NCI-H345 treated with DMSO at 0.1 percent for 48 hours (cell line): ENCODE measurements around the gene PROSER2.

Experiments used
- DNase-seq: peaks from one replicate; lab custom pipeline; 2025; ENCODE audit not compliant: unreplicated experiment; lab: John Stamatoyannopoulos, UW

The PROSER2 gene, protein sequence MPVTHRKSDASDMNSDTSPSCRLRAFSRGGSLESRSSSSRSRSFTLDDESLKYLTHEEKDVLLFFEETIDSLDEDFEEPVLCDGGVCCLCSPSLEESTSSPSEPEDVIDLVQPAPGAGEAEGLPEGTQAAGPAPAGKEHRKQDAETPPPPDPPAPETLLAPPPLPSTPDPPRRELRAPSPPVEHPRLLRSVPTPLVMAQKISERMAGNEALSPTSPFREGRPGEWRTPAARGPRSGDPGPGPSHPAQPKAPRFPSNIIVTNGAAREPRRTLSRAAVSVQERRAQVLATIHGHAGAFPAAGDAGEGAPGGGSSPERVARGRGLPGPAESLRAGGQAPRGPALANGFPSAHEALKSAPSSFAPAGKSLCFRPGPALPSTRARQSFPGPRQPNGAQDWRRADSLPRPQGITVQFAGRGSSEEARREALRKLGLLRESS

DNA sequence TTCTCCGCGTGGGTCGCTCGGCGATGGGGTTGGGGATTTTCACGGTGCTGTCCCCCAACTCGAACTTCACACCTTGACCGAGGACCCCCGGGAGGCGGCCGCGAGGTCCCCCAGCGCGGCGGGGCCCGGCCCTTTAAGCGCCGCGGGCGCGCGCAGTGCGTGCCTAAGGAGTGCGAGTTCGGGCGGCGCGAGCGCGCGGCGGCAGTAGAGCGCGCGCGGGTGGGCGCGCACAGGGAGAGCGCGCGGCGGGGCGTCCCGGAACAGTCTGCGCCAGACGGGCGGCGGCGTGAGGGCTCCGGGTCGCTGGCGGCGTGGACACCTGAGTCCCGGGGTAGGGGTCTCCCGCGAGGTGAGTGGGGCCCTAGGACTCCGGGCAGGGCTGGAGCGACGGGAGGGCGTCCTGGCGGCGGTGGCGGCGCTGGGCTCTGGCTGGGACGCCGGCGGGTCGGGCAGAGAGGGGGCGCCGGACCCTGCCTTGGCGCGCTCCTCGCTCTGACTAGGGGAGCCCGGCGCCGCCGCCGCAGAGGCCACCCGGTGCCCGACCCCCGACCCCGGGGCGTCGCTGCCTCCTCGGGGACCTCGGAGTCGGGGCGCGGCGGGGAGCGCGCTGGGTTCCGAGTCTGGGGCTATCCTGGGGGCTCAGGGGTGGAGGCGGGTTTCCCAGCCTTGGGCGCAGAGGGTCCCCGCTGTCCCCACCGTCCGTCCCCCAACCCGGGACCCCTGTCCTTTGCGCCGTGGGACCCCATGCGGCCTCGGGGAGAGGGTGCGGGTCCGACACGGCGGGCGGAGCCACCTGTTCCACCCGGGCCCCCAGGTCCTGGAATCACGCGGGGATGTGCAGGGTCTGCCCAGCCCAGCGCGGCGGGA is at the start of gene PROSER2:
PROSER2 (plus strand) TSS at position 235 of the 867 bp plus-strand sequence. CDS start 28,722 bp downstream, outside the sequence.
- no peak for DNase-seq

GRCh38 chr10:11773761-11774441 is 49.3 kb upstream of the PROSER2 start:
- no peak for DNase-seq

DNA sequence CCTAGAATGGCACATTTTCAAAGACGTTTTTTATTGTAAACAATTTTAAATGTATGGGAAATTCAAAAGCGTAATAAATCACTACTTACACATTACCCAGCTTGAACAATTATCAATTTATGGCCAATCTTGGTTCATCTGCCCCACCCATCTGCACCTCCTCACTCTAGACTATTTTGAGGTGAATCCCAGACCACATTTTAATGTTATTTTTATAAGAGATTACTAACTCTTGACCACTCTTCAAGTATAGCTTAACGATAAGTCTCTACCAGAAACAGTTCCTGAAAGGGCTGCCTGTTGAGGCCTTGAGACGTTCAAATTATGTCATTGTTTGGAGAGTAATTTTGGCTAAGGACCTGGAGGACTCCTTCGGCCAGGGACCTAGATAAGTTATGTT is 47.7 kb upstream of the PROSER2 start:
- no peak for DNase-seq

- no peak for DNase-seq
These were observed 47.1 kb upstream of the PROSER2 start for GRCh38 chr10:11776080-11776479.

DNA sequence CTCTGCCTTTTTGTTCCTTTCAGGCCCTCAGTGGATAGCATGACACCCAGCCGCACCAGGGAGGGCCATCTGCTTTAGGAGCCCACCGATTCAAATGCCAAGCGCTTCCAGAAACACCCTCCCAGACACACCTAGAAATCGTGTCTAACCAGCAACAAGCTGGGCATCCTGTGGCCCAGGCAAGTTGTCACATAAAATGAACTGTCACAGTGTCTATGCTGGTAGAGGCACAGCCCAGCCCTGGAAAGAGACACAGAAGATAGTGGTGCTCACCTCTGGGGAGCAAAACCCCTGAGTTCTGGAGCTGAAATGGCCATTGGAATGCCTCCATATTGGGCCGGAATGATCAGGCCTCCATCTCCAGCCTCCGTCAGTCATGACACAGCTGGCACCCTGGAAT is 42.0 kb upstream of the PROSER2 start:
- no peak for DNase-seq

GRCh38 chr10:11782793-11783557 is 40.2 kb upstream of the PROSER2 start:
- DNase-seq: peak; percentile 15

DNA sequence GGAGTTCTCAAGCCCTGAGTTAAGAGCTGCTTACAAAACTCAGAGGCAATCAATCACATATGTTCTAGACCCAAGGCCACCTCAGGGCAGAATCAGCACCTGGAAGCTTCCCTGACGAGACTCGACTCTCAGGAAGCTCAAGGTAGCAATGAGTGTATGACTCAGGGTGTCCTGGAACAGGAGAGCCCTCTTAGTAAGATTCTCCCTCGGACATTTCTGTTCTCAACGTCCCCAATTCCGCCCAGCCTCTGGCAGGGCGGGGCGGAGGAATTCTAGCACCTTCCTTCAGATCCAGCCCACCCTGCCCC is 39.6 kb upstream of the PROSER2 start:
- DNase-seq: no peak

DNA sequence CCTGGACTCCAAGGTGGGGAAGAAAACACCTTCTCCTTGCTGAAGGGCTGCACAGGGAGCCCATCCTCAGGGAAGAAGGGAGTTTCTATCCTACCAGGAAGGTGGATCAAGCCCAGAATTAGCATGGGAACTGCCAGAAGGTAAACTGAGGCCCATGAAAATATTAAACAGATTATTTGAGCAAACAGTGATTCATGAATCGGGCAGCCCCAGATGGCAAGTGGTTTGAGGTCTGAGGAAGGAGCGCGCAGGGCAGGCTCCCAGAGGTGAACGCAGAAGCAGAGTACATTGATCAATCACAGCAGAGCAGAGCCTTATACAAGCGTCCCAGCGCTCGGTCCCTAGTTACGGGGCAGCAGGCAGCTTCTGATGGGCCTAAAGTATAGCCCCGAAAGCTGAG is 35.8 kb upstream of the PROSER2 start:
- no peak for DNase-seq

- no peak for DNase-seq
These were observed 35.3 kb upstream of the PROSER2 start for GRCh38 chr10:11787846-11788245.

DNA sequence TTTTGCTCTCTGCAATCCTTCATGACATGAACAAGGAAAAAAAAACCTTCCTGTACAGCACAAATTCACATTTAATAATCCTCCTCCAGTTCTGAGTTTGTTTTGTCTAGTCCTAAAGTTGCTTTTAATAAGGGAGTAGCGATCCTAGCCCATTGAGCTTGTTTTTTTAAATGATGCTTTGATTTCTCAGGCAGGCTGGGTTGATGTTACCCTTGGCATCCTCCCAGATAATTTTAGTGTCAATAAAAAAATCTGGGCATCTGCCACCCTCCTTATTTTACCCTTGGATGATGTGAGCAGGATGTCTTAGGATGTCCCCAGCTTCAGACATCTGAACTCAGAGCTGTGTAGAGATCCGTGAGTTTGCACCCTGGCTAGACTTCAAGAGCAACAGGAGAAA is 33.9 kb upstream of the PROSER2 start:
- no peak for DNase-seq

- no peak for DNase-seq
These were observed 33.2 kb upstream of the PROSER2 start for GRCh38 chr10:11789956-11790355.

GRCh38 chr10:11793762-11794479 is 29.2 kb upstream of the PROSER2 start:
- no peak for DNase-seq

GRCh38 chr10:11794566-11794965 is 28.6 kb upstream of the PROSER2 start:
- DNase-seq: no peak

DNA sequence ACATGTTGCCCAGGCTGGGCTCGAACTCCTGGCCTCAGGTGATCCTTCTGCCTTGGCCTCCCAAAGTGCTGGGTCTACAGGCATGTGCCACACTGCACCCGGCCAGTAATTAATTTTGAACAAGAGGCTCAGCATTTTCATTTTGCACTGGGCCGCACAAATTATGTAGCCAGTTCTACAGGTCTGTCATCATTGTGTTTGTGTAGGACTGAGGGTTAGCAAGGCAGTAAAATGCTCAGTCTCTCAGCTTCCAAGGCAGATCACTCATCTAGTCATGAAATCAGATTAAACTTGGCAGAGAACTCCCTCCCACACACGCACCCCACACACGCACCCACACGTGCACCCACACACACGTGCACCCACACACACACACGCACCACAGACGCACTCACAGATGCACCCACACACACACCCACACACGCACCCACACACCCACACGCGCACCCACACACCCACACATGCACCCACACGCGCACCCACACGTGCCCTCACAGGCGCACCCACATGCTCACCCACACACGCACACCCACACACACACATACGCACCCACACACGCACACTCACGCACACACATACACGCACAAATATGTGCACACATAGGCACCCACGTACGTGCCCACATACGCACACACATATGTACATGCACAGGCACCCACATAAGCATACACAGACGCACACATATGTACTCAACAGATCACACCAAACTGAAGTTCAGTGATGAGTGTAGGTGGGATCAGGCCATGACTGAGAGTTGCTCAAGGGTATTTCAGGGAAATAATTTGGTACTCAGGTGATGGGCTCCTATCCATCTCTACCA is 27.8 kb upstream of the PROSER2 start:
- DNase-seq: no peak

DNA sequence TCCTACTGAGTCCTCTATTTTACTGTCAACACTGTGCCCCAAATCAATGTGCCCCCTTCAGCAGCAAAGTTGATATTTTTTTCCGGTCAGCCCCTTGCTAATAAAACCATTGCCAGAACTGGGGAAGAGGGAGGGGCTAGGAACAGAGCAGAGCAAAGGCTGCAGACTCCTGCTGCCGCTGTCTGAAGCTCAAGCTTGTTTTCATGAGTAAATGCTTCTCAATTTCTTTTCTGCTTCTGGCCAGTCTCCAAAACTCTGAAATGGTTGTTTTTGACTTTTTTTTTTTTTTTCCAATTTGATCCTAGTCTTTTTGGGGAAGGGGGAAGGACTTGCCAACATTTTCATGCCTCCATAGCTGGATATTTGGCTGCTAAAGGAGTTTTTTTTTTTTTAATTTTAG is 26.7 kb upstream of the PROSER2 start:
- no peak for DNase-seq

DNA sequence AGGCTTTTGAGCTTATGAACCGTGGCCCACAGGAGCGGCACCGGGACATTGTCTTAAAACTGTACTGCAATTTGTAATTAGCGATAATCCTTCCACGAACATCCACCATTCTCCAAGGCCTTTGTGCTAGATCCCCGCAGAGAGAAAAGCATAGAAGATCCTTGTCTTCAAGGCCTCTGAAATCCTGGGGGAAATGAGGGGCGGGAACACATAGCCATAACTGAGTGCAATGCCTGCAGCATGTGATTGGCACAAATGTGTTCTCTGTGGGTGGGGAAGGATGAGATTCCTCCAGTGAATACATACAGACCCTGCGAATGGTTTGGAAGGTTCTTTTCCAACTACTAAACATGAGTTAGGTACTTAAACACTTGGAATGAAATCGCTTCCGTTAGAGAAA is 25.9 kb upstream of the PROSER2 start:
- DNase-seq: no peak

DNA sequence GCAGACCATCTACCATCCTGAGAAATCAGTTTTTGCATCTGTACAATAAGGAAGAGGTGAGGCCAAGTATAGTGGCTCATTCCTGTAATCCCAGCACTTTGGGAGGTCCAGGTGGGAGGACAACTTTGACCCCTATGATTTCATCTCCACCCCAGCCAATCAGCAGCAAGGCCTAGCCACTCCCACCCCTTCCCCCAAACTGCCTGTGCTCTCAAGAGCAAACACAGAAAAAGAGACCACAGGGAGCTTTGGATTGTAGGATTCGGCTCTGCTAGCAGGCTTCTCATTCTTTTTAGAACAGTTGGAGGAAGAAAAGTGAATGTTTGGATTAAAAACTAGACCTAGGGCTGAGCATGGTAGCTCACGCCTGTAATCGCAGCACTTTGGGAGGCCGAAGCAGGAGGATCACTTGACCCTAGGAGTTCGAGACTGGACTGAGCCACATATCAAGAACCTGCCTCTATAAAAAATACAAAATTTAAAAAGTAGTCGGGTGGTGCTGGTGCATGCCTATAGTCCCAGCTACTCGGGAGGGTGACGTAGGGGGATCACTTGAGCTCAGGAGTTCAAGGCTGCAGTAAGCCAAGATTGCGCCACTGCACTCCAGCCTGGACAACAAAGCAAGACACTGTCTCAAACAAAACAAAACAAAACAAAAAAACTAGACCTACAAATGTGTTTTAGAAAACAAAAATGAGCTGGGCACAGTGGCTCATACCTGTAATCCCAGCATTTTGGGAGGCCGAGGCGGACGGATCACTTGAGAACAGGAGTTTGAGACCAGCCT is 25.1 kb upstream of the PROSER2 start:
- no peak for DNase-seq

DNA sequence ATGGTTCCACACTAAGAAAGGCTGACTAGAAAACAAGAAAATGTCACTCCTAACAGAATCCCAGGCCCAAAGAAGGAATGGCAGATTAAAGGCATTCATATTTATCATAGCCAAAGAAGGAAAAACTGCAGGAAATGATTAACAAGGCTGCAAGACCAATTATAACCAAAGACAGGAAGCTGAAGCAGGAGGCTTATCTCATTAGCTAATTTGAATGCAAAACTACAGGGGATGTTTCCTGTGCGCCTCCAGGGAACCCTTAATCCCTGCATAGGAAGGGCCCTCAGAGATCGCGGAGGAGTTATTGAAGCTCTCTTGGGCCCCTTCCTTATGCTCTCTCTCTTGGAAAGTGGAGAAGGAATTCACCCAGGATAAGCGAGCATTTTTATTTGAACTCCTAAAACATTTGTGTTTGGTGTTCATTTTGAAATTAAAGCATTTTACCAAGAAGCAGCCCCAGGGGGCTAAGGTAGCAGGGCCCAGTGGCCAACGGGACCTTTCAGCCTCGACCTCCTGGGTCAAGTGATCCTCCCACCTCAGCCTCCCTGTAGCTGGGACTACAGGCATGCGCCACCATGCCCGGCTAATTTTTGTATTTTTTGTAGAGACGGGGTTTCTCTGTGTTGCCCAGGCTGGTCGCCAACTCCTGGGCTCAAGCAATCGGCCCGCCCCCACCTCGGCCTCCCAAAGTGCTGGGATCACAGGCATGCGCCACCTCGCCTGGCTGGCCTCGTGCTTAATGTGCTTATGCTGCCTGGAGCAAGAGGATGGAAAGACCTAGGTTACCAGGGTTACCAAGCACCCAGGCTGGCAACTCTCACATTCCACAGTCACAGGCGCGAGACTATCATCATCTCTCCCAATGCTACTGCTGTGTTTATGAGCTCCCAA is 24.1 kb upstream of the PROSER2 start:
- no peak for DNase-seq
